NT2/D1 (cell line): ENCODE data around the gene MCFD2.
A peak's percentile ranks its signal among the peaks of the same experiment; 100 is the strongest.

ENCODE experiments used
- DNase-seq: peaks from one replicate; pipeline ENCODE4 v3.0.0-alpha.2; 2011; ENCODE audit warnings: low read depth, low spot score
- H3K27me3 ChIP-seq: 2 replicates; pipeline ENCODE4 v1.6.0; 2011; ENCODE audit warnings: mild to moderate bottlenecking; ENCODE audit not compliant: insufficient read length, insufficient read depth
- H3K36me3 ChIP-seq: 2 replicates; pipeline ENCODE4 v1.6.1; 2011; ENCODE audit warnings: mild to moderate bottlenecking, low read length, mixed read lengths; ENCODE audit not compliant: insufficient read depth, insufficient read length
- H3K4me1 ChIP-seq: 2 replicates; pipeline ENCODE4 v1.5.1; 2011; ENCODE audit not compliant: insufficient read depth, insufficient read length
- H3K4me3 ChIP-seq: 2 replicates; pipeline ENCODE4 v1.5.1; 2011; ENCODE audit warnings: low read depth; ENCODE audit not compliant: insufficient read length
- H3K9ac ChIP-seq: 2 replicates; pipeline ENCODE4 v1.6.0; 2011; ENCODE audit warnings: low read depth; ENCODE audit not compliant: insufficient read length
- H3K9me3 ChIP-seq: 2 replicates; pipeline ENCODE4 v1.5.1; 2011; ENCODE audit warnings: mild to moderate bottlenecking, low read length; ENCODE audit not compliant: insufficient read depth
- SUZ12 ChIP-seq: IDR thresholded peaks from 2 replicates; pipeline ENCODE4 v1.6.1; 2011; ENCODE audit not compliant: insufficient read length, insufficient read depth; ENCODE audit errors: extremely low read depth
- YY1 ChIP-seq: IDR thresholded peaks from 2 replicates; pipeline ENCODE4 v1.6.1; 2011; ENCODE audit not compliant: insufficient read length, insufficient read depth
- ZNF274 ChIP-seq: IDR thresholded peaks from 2 replicates; pipeline ENCODE4 v1.6.1; 2011; ENCODE audit warnings: mild to moderate bottlenecking, low read depth, low read length

MCFD2 gene

GRCh38 chr2:46874236-46874929 is 41.2 kb downstream of the MCFD2 start:
- H3K9ac ChIP-seq: no peak overlapping the region
- TF ChIP-seq ZNF274 (no peak), SUZ12 (no peak), YY1 (no peak)

GRCh38 chr2:46873604-46874068 is 42.0 kb downstream of the MCFD2 start:
- DNase-seq: peak; percentile 71
- Histone ChIP-seq H3K9ac (no peak overlapping the region), H3K27me3 (no peaks in the 10 kb centered on the region)

More at GRCh38 chr2:46874236-46874929, 41.2 kb downstream of the MCFD2 start:
- Histone ChIP-seq H3K36me3 (no peaks in the 10 kb centered on the region), H3K9me3 (peaks cover 7% of the 10 kb centered on the region), H3K4me1 (peaks cover 5% of the 10 kb centered on the region), H3K4me3 (no peak overlapping the region), H3K27me3 (no peaks in the 10 kb centered on the region)
- no peak for DNase-seq

GRCh38 chr2:46872902-46873603 is 42.6 kb downstream of the MCFD2 start:
- no peaks in the 10 kb centered on the region for H3K36me3 ChIP-seq
- no peak for TF ChIP-seq SUZ12
- no peak for TF ChIP-seq YY1
- TF ChIP-seq ZNF274: no peak
- H3K4me1 ChIP-seq: peaks cover 5% of the 10 kb centered on the region
- H3K4me3 ChIP-seq: no peak overlapping the region
- H3K27me3 ChIP-seq: no peaks in the 10 kb centered on the region
- H3K9ac ChIP-seq: no peak overlapping the region
- DNase-seq: no peak
- peaks cover 7% of the 10 kb centered on the region for H3K9me3 ChIP-seq

More at GRCh38 chr2:46873604-46874068, 42.0 kb downstream of the MCFD2 start:
- no peak for TF ChIP-seq SUZ12
- TF ChIP-seq YY1: no peak
- TF ChIP-seq ZNF274: no peak
- Histone ChIP-seq H3K9me3 (peaks cover 7% of the 10 kb centered on the region), H3K4me1 (peaks cover 5% of the 10 kb centered on the region), H3K36me3 (no peaks in the 10 kb centered on the region), H3K4me3 (no peak overlapping the region)

- DNase-seq: no peak
Measured at GRCh38 chr2:46871976-46872381, 43.6 kb downstream of the MCFD2 start.

GRCh38 chr2:46870051-46870839 is 45.4 kb downstream of the MCFD2 start:
- Histone ChIP-seq H3K4me1 (peaks cover 5% of the 10 kb centered on the region), H3K9me3 (peaks cover 7% of the 10 kb centered on the region), H3K9ac (no peak overlapping the region), H3K36me3 (no peaks in the 10 kb centered on the region), H3K4me3 (no peak overlapping the region), H3K27me3 (no peaks in the 10 kb centered on the region)
- TF ChIP-seq ZNF274: no peak
- TF ChIP-seq SUZ12: no peak
- TF ChIP-seq YY1: no peak
- DNase-seq: no peak

More at GRCh38 chr2:46871976-46872381, 43.6 kb downstream of the MCFD2 start:
- TF ChIP-seq ZNF274 (no peak), YY1 (no peak), SUZ12 (no peak)
- Histone ChIP-seq H3K9me3 (peaks cover 7% of the 10 kb centered on the region), H3K4me1 (peaks cover 5% of the 10 kb centered on the region), H3K4me3 (no peak overlapping the region), H3K36me3 (no peaks in the 10 kb centered on the region), H3K27me3 (no peaks in the 10 kb centered on the region), H3K9ac (no peak overlapping the region)

- H3K4me3 ChIP-seq: no peak overlapping the region
- H3K9me3 ChIP-seq: peaks cover 13% of the 10 kb centered on the region
- no peaks in the 10 kb centered on the region for H3K27me3 ChIP-seq
- H3K9ac ChIP-seq: no peak overlapping the region
- no peak for DNase-seq
- H3K4me1 ChIP-seq: peaks cover 5% of the 10 kb centered on the region
- no peaks in the 10 kb centered on the region for H3K36me3 ChIP-seq
- no peak for TF ChIP-seq ZNF274
- no peak for TF ChIP-seq YY1
Measured at GRCh38 chr2:46869621-46870020, 46.0 kb downstream of the MCFD2 start.

- Histone ChIP-seq H3K9me3 (peaks cover 9% of the 10 kb centered on the region; the same call in 1 of the 2 replicates), H3K9ac (no peak overlapping the region), H3K27me3 (no peaks in the 10 kb centered on the region), H3K4me1 (no peaks in the 10 kb centered on the region), H3K36me3 (no peaks in the 10 kb centered on the region), H3K4me3 (no peak overlapping the region)
- DNase-seq: no peak
- TF ChIP-seq SUZ12 (no peak), ZNF274 (no peak)
Measured at GRCh38 chr2:46866770-46867246, 48.8 kb downstream of the MCFD2 start.
